ENCODE data around the gene ACYP2.
"Not testable (repeated sequence)": the region's sequence is repeated elsewhere in the genome, so short reads cannot be mapped to it uniquely, and the experiment has no call there.

Gene ACYP2

GRCh38 chr2:54228945-54229344 is 113.5 kb downstream of the ACYP2 start:
- no peak for DNase-seq

GRCh38 chr2:54233832-54234649 is 118.6 kb downstream of the ACYP2 start:
- DNase-seq = no peak

GRCh38 chr2:54237428-54237827 is 122.0 kb downstream of the ACYP2 start:
- DNase-seq = no peak

GRCh38 chr2:54239427-54239826 is 124.0 kb downstream of the ACYP2 start:
- no peak for DNase-seq

- DNase-seq = no peak
Observed at GRCh38 chr2:54240515-54241469, 125.4 kb downstream of the ACYP2 start.

- no peak for DNase-seq
Observed at GRCh38 chr2:54247115-54247514, 131.7 kb downstream of the ACYP2 start.

- DNase-seq = no peak
Observed at GRCh38 chr2:54249629-54250028, 134.2 kb downstream of the ACYP2 start.

GRCh38 chr2:54254180-54254579 is 138.8 kb downstream of the ACYP2 start:
- DNase-seq = no peak

- no peak for DNase-seq
Observed at GRCh38 chr2:54255230-54256090, 140.0 kb downstream of the ACYP2 start.

- no peak for DNase-seq
Observed at GRCh38 chr2:54256091-54256694, 140.8 kb downstream of the ACYP2 start, which contains the start of gene TSPYL6. TSS of gene TSPYL6 (minus strand) at chr2:54256229. CDS start at chr2:54256151, 78 bp downstream.

GRCh38 chr2:54258166-54258565 is 142.8 kb downstream of the ACYP2 start:
- DNase-seq = no peak

- no peak for DNase-seq
Observed at GRCh38 chr2:54259413-54260240, 144.2 kb downstream of the ACYP2 start.

- DNase-seq = no peak
Observed at GRCh38 chr2:54260241-54260595, 144.8 kb downstream of the ACYP2 start.

- DNase-seq = no peak
Observed at GRCh38 chr2:54261537-54261936, 146.1 kb downstream of the ACYP2 start.

GRCh38 chr2:54262015-54262765 is 146.8 kb downstream of the ACYP2 start:
- DNase-seq = no peak

- not testable (repeated sequence) for DNase-seq
Observed at GRCh38 chr2:54265081-54265480, 149.7 kb downstream of the ACYP2 start.

GRCh38 chr2:54267577-54267976 is 152.2 kb downstream of the ACYP2 start:
- DNase-seq = no peak

GRCh38 chr2:54271189-54271588 is 155.8 kb downstream of the ACYP2 start:
- no peak for DNase-seq

GRCh38 chr2:54271843-54272627 is 156.6 kb downstream of the ACYP2 start:
- no peak for DNase-seq

- DNase-seq = no peak
Observed at GRCh38 chr2:54274781-54275242, 159.4 kb downstream of the ACYP2 start.

Data from central memory CD4-positive, alpha-beta T cell (primary cell).